Trophoblast cell (in vitro differentiated cells and primary cell): ENCODE results near the gene B3GALNT2.

Experiments
- DNase-seq, 2 donors: peaks; one replicate each; pipeline ENCODE4 v3.0.0-alpha.2; 2016
- H2AFZ ChIP-seq: 2 replicates; pipeline ENCODE4 v1.6.1; 2013; ENCODE audit warnings: low read length, moderate library complexity, mild to moderate bottlenecking; ENCODE audit not compliant: insufficient read depth, poor library complexity
- H2AK5ac ChIP-seq: 2 replicates; pipeline ENCODE4 v1.6.1; 2013; ENCODE audit warnings: mild to moderate bottlenecking, low read length
- H2BK120ac ChIP-seq: 2 replicates; pipeline ENCODE4 v1.6.1; 2013; ENCODE audit warnings: low read length, mild to moderate bottlenecking, moderate library complexity; ENCODE audit not compliant: insufficient read depth, poor library complexity
- H2BK12ac ChIP-seq: 2 replicates; pipeline ENCODE4 v1.6.1; 2013; ENCODE audit warnings: mild to moderate bottlenecking, low read length, moderate library complexity
- H2BK5ac ChIP-seq: 2 replicates; pipeline ENCODE4 v1.6.1; 2013; ENCODE audit warnings: low read length, low read depth, moderate library complexity, mild to moderate bottlenecking; ENCODE audit not compliant: poor library complexity
- H3K14ac ChIP-seq: 2 replicates; pipeline ENCODE4 v1.6.1; 2013; ENCODE audit warnings: mild to moderate bottlenecking, low read length
- H3K18ac ChIP-seq: 2 replicates; pipeline ENCODE4 v1.6.1; 2013; ENCODE audit warnings: mild to moderate bottlenecking, low read length
- H3K23ac ChIP-seq: 2 replicates; pipeline ENCODE4 v1.6.1; 2013; ENCODE audit warnings: low read length
- H3K27ac ChIP-seq: 2 replicates; pipeline ENCODE4 v1.5.1; 2013; ENCODE audit warnings: low read depth, mild to moderate bottlenecking, inconsistent platforms, low read length, moderate library complexity
- H3K27me3 ChIP-seq: 2 replicates; pipeline ENCODE4 v1.6.1; 2013; ENCODE audit warnings: inconsistent platforms, mild to moderate bottlenecking, low read length, moderate library complexity; ENCODE audit not compliant: insufficient read depth
- H3K36me3 ChIP-seq, 2 experiments: 1 replicate in 1 of 2; 2 replicates in 1 of 2; pipeline ENCODE4 v1.6.1; 2013; ENCODE audit warnings: low read length in 2 of 2, mild to moderate bottlenecking in 2 of 2, moderate library complexity in 1 of 2; ENCODE audit not compliant: insufficient read depth in 2 of 2, control insufficient read depth in 1 of 2
- H3K4ac ChIP-seq: 2 replicates; pipeline ENCODE4 v1.6.1; 2013; ENCODE audit warnings: low read depth, mild to moderate bottlenecking, low read length, moderate library complexity
- H3K4me1 ChIP-seq, 2 experiments: 1 replicate in 1 of 2; 2 replicates in 1 of 2; pipeline ENCODE4 v1.6.1; 2013; ENCODE audit warnings: low read length in 2 of 2, mild to moderate bottlenecking in 2 of 2, moderate library complexity in 1 of 2; ENCODE audit not compliant: insufficient read depth in 2 of 2, control insufficient read depth in 1 of 2
- H3K4me2 ChIP-seq: 2 replicates; pipeline ENCODE4 v1.6.1; 2013; ENCODE audit warnings: inconsistent platforms, mild to moderate bottlenecking, low read length, moderate library complexity
- H3K4me3 ChIP-seq: 2 replicates; pipeline ENCODE4 v1.5.1; 2013; ENCODE audit warnings: mild to moderate bottlenecking, low read depth, low read length, inconsistent platforms
- H3K79me1 ChIP-seq: one replicate; pipeline ENCODE4 v1.6.1; 2013; ENCODE audit warnings: low read length
- H3K79me2 ChIP-seq: 2 replicates; pipeline ENCODE4 v1.6.1; 2013; ENCODE audit warnings: low read length, mild to moderate bottlenecking; ENCODE audit not compliant: control insufficient read depth, insufficient read depth, poor library complexity
- H3K9ac ChIP-seq: 2 replicates; pipeline ENCODE4 v1.6.1; 2013; ENCODE audit warnings: mild to moderate bottlenecking, low read length
- H3K9me3 ChIP-seq: 2 replicates; pipeline ENCODE4 v1.6.1; 2013; ENCODE audit warnings: low read depth, mild to moderate bottlenecking, control low read depth, inconsistent platforms, low read length; ENCODE audit not compliant: insufficient read depth
- H4K12ac ChIP-seq: 2 replicates; pipeline ENCODE4 v1.6.1; 2013; ENCODE audit warnings: low read depth, mild to moderate bottlenecking, low read length, moderate library complexity
- H4K8ac ChIP-seq: 2 replicates; pipeline ENCODE4 v1.6.1; 2013; ENCODE audit warnings: low read depth, mild to moderate bottlenecking, low read length, moderate library complexity
- H4K91ac ChIP-seq: one replicate; pipeline ENCODE4 v1.6.1; 2013; ENCODE audit warnings: low read depth, mild to moderate bottlenecking, low read length, moderate library complexity
- WGBS: extraction: QIAGEN DNeasy Blood & Tissue Kit; methylation state at CpG from one replicate; pipeline ENCODE4 v1.1.7; 2013; ENCODE audit warnings: missing lambda C conversion rate; ENCODE audit not compliant: insufficient read length, insufficient coverage; ENCODE audit errors: extremely low coverage; 5-methylcytosine and 5-hydroxymethylcytosine counted together

The B3GALNT2 gene

GRCh38 chr1:235425357-235425756 lies 78.9 kb downstream of the B3GALNT2 start:
- H3K4me3 ChIP-seq: no peak overlapping the region
- no peak overlapping the region for H2BK12ac ChIP-seq
- H3K27ac ChIP-seq: no peak overlapping the region
- no peaks in the 10 kb centered on the region for H3K9me3 ChIP-seq
- no peak overlapping the region for H3K9ac ChIP-seq
- no peak overlapping the region for H4K12ac ChIP-seq
- no peak overlapping the region for H2AFZ ChIP-seq
- H3K4me1 ChIP-seq: no peaks in the 10 kb centered on the region
- DNase-seq: no peak
- H4K91ac ChIP-seq: no peak overlapping the region
- no peaks in the 10 kb centered on the region for H3K27me3 ChIP-seq
- H3K4me2 ChIP-seq: no peak overlapping the region
- H3K4ac ChIP-seq: no peak overlapping the region
- no peak overlapping the region for H2BK5ac ChIP-seq
- no peak overlapping the region for H2AK5ac ChIP-seq
- no peak overlapping the region for H3K14ac ChIP-seq
- peaks cover 0 to 8% of the 10 kb centered on the region in 2 experiments for H3K36me3 ChIP-seq
- no peak overlapping the region for H4K8ac ChIP-seq
- no peak overlapping the region for H3K23ac ChIP-seq
- no CpG with 5 or more reads among the region's 9 CpGs for WGBS
- no peaks in the 10 kb centered on the region for H3K79me2 ChIP-seq
- no peak overlapping the region for H2BK120ac ChIP-seq
- no peaks in the 10 kb centered on the region for H3K79me1 ChIP-seq
- no peak overlapping the region for H3K18ac ChIP-seq

GRCh38 chr1:235424092-235424491 lies 80.2 kb downstream of the B3GALNT2 start:
- Histone ChIP-seq H4K12ac (no peak overlapping the region), H3K4me1 (no peaks in the 10 kb centered on the region), H2BK5ac (no peak overlapping the region), H3K4me2 (no peak overlapping the region), H3K9ac (no peak overlapping the region), H3K23ac (no peak overlapping the region), H3K27me3 (no peaks in the 10 kb centered on the region), H3K79me2 (no peaks in the 10 kb centered on the region), H2BK12ac (no peak overlapping the region), H4K91ac (no peak overlapping the region), H3K36me3 (peaks cover 0 to 8% of the 10 kb centered on the region in 2 experiments), H3K14ac (no peak overlapping the region), H3K18ac (no peak overlapping the region), H3K9me3 (no peaks in the 10 kb centered on the region), H3K4me3 (no peak overlapping the region), H3K4ac (no peak overlapping the region), H2AFZ (no peak overlapping the region), H3K27ac (no peak overlapping the region), H4K8ac (no peak overlapping the region), H3K79me1 (no peaks in the 10 kb centered on the region), H2AK5ac (no peak overlapping the region), H2BK120ac (no peak overlapping the region)
- DNase-seq: no peak
- WGBS: no CpG with 5 or more reads among the region's 8 CpGs

- H4K91ac ChIP-seq: no peak overlapping the region
- DNase-seq: no peak
These were observed 81.0 kb downstream of the B3GALNT2 start for GRCh38 chr1:235423214-235423652.

GRCh38 chr1:235421751-235422150 lies 82.5 kb downstream of the B3GALNT2 start:
- Histone ChIP-seq H4K12ac (no peak overlapping the region), H3K4ac (no peak overlapping the region), H3K79me2 (no peaks in the 10 kb centered on the region), H2AK5ac (no peak overlapping the region), H2AFZ (no peak overlapping the region), H3K79me1 (no peaks in the 10 kb centered on the region), H3K27me3 (no peaks in the 10 kb centered on the region), H3K9ac (no peak overlapping the region), H4K91ac (no peak overlapping the region), H3K23ac (no peak overlapping the region), H3K18ac (no peak overlapping the region), H3K14ac (no peak overlapping the region), H2BK12ac (no peak overlapping the region), H2BK5ac (no peak overlapping the region), H3K4me2 (no peak overlapping the region), H3K4me3 (no peak overlapping the region), H3K27ac (no peak overlapping the region), H3K36me3 (peaks cover 0 to 6% of the 10 kb centered on the region in 2 experiments), H3K4me1 (no peaks in the 10 kb centered on the region), H3K9me3 (no peaks in the 10 kb centered on the region), H4K8ac (no peak overlapping the region), H2BK120ac (no peak overlapping the region)
- no peak for DNase-seq
- WGBS: no CpG with 5 or more reads among the region's 3 CpGs

More at GRCh38 chr1:235423214-235423652, 81.0 kb downstream of the B3GALNT2 start:
- no peak overlapping the region for H3K14ac ChIP-seq
- H3K4me2 ChIP-seq: no peak overlapping the region
- H3K4ac ChIP-seq: no peak overlapping the region
- WGBS: no CpG with 5 or more reads among the region's 12 CpGs
- no peak overlapping the region for H3K27ac ChIP-seq
- no peak overlapping the region for H2BK12ac ChIP-seq
- H4K8ac ChIP-seq: no peak overlapping the region
- no peak overlapping the region for H2BK5ac ChIP-seq
- H3K9me3 ChIP-seq: no peaks in the 10 kb centered on the region
- H4K12ac ChIP-seq: no peak overlapping the region
- no peak overlapping the region for H2AFZ ChIP-seq
- H2BK120ac ChIP-seq: no peak overlapping the region
- no peaks in the 10 kb centered on the region for H3K4me1 ChIP-seq
- no peak overlapping the region for H3K18ac ChIP-seq
- H3K9ac ChIP-seq: no peak overlapping the region
- H3K79me1 ChIP-seq: no peaks in the 10 kb centered on the region
- peaks cover 0 to 6% of the 10 kb centered on the region in 2 experiments for H3K36me3 ChIP-seq
- H3K4me3 ChIP-seq: no peak overlapping the region
- H3K79me2 ChIP-seq: no peaks in the 10 kb centered on the region
- H3K23ac ChIP-seq: no peak overlapping the region
- H3K27me3 ChIP-seq: no peaks in the 10 kb centered on the region
- no peak overlapping the region for H2AK5ac ChIP-seq
